ENCODE measurements around the gene NIT1.
A peak's percentile ranks its signal among the peaks of the same experiment; 100 is the strongest.

The NIT1 gene

DNA sequence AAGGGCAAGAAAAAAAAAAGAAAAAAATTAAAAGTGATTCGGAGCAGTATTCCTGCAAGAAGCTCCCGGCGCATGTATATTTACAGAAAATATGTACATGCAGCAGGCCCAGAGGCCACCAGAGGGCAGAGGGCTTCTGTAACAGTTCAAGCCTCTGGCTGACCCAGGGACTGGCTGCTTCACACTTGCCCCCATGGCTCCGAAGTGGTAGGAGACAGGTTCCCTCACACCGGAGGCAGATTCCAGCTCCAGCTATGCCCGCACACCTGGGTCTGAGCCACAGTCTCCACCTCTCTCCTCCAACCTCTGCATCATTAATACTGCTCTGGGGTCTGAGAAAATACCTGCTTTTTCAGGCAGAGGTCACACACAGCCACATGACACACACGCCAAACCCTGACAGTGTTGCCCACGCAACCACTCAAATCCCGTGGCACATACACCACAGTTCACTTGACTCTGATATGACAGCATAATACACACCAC lies 46.0 kb upstream of the NIT1 start:
- H3K27ac ChIP-seq = peak overlapping the region; percentile 77; the same call in 1 of the 2 replicates
- TF ChIP-seq CTCF (conservative IDR thresholded peaks at IDR 0.05; ENCODE audit: low read depth) = peak; percentile 51
- DNase-seq (ENCODE audit: low spot score) = peak; percentile 64
- ChIA-PET CTCF (interaction anchor here (0.6 to 6.8 kb wide), 10 partner anchors 11 to 120 kb away, joined by 3 to 75 read pairs (median 3); partner anchors contain the start of genes KLHDC9 and NECTIN4), POLR2A (ENCODE audit: low non-redundant PET) (no interaction called here)

DNA sequence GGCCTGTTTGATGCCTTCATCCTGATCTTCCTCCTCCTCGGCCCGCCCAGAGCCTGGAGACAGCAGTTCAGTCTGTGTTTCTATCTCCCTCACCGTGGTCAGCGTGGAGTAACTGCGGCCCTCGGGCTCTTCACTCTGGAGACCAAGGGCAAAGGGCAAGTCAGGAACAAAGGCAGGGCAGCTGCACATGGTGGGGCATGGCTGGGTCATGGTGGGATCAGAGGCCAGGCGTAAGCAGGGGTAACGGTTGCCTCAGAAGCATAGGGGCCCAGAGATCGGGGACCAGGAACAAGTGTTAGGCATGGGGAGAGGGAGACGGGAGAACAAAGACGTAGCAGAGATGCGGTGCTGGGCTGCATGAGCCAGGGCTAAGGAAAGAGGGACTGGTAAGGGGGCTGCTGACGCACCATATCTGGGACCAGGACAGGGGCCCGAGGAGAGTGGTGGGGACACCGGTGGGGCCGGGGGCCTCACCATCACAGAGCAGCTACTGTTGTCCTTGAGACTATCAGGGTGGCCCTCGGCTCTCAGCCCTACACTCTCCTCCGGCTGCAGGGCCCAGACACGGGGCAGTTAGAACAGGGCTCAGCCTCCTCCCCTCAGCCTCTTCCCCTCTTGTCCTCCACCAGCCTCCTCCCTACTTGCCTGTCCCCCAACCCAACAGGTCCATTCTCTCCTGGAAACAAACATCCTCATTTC lies 45.0 kb upstream of the NIT1 start:
- POLR2A ChIA-PET (ENCODE audit: low non-redundant PET) = no interaction called here
- peak overlapping the region; percentile 77 for H3K27ac ChIP-seq
- CTCF ChIA-PET = interaction anchor here (0.7 to 6.8 kb wide), 4 partner anchors 16 to 270 kb away, joined by 3 to 75 read pairs (median 8); partner anchors contain the start of genes KLHDC9, NECTIN4 and USF1
- no peak for TF ChIP-seq CTCF (conservative IDR thresholded peaks at IDR 0.05; ENCODE audit: low read depth)
- no peak for DNase-seq (ENCODE audit: low spot score)

- DNase-seq (ENCODE audit: low spot score) = peak; percentile 57
- TF ChIP-seq CTCF (conservative IDR thresholded peaks at IDR 0.05; ENCODE audit: low read depth) = no peak
- POLR2A ChIA-PET (ENCODE audit: low non-redundant PET) = no interaction called here
- H3K27ac ChIP-seq = peak overlapping the region; percentile 77
- CTCF ChIA-PET = interaction anchor here (0.6 to 6.8 kb wide), 8 partner anchors 20 to 271 kb away, joined by 3 to 75 read pairs (median 3); partner anchors contain the start of genes KLHDC9 and USF1
Observed at GRCh38 chr1:161073474-161074121, 44.3 kb upstream of the NIT1 start.

DNA sequence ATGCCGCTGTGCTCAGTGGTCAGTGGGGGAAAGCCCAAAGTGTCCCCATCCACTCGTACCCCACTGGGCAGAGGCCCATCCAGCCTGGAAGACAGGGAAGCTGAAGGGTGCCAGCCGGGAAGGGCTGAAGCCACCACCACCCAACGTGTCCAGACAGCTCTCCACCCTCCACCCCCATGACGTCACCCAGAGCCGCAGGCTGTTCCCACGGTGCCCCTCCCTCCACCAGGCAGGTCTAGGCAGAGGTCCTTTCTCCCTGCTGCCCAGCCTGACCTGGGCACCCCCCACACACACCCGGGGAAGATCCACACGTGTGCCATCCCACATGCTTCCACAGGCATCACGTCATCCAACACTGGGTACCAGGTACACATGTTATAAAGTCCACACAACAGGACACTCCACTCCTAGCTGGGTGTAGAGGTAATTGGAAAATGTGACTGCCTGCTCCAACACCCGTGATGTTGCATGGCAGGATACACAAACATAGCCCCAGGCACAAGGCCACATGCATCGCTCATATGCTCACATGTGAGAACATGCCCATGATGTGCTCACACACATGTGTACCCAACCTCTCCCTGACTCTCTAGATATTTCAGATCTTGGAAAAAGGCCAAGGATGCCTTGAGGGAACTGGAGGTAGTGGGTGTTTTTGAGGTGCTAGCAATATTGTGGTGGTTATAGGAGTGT lies 43.1 kb upstream of the NIT1 start:
- H3K27ac ChIP-seq = peak overlapping the region; percentile 77
- ChIA-PET POLR2A (ENCODE audit: low non-redundant PET) (no interaction called here), CTCF (interaction anchor here (0.6 to 6.8 kb wide), 8 partner anchors 14 to 1012 kb away, joined by 3 to 75 read pairs (median 4); partner anchors contain the start of genes KLHDC9, NECTIN4 and USF1)
- peak; percentile 98 for DNase-seq (ENCODE audit: low spot score)
- no peak for TF ChIP-seq CTCF (conservative IDR thresholded peaks at IDR 0.05; ENCODE audit: low read depth)

GRCh38 chr1:161076410-161076809 lies 41.5 kb upstream of the NIT1 start:
- TF ChIP-seq CTCF (conservative IDR thresholded peaks at IDR 0.05; ENCODE audit: low read depth) = no peak
- CTCF ChIA-PET = interaction anchor here (0.6 to 1.2 kb wide), 3 partner anchors 9 to 74 kb away, joined by 3 to 5 read pairs (median 3); partner anchors contain the start of gene USF1
- POLR2A ChIA-PET (ENCODE audit: low non-redundant PET) = no interaction called here
- no peak for DNase-seq (ENCODE audit: low spot score)
- peak overlapping the region; percentile 17; the same call in 1 of the 2 replicates for H3K27ac ChIP-seq

GRCh38 chr1:161077426-161077825 lies 40.5 kb upstream of the NIT1 start:
- CTCF ChIA-PET = no interaction called here
- POLR2A ChIA-PET (ENCODE audit: low non-redundant PET) = no interaction called here
- H3K27ac ChIP-seq = no peak overlapping the region
- TF ChIP-seq CTCF (conservative IDR thresholded peaks at IDR 0.05; ENCODE audit: low read depth) = no peak
- no peak for DNase-seq (ENCODE audit: low spot score)
